IPS-18a (cell line): ENCODE measurements around the gene LIX1.

Experiments
- H3K27ac ChIP-seq: one replicate; pipeline ENCODE4 v1.5.1; 2013; ENCODE audit warnings: low read length
- H3K27me3 ChIP-seq: one replicate; pipeline ENCODE4 v1.6.1; 2013; ENCODE audit warnings: mild to moderate bottlenecking, low read length; ENCODE audit not compliant: control insufficient read depth, insufficient read depth
- H3K36me3 ChIP-seq: one replicate; pipeline ENCODE4 v1.6.1; 2013; ENCODE audit warnings: low read depth, low read length; ENCODE audit not compliant: control insufficient read depth
- H3K4me1 ChIP-seq: one replicate; pipeline ENCODE4 v1.6.1; 2013; ENCODE audit warnings: low read depth, low read length; ENCODE audit not compliant: control insufficient read depth
- H3K4me3 ChIP-seq: one replicate; pipeline ENCODE4 v1.5.1; 2013; ENCODE audit warnings: low read length
- H3K9ac ChIP-seq: one replicate; pipeline ENCODE4 v1.6.1; 2013; ENCODE audit warnings: mild to moderate bottlenecking, low read length, moderate library complexity
- H3K9me3 ChIP-seq: one replicate; pipeline ENCODE4 v1.6.1; 2013; ENCODE audit warnings: low read depth, low read length; ENCODE audit not compliant: control insufficient read depth

LIX1 gene

DNA sequence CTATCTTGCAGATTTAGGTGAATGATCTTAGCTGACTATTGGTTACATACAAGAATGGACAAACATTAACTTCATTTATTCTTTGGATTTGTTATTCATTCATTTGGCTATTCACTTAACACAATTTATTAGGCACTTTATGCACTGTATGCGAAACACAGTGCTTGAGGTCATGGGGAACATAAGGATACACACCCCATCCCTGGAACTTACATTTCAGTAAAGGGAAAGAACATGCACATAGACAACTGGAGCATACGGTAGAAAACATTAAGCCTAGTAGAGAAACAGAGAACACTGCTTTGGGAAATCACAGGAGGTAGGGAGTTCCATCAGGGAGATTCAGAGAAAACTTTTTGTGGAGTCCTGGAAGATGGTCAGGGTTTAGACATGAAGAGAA, 22.2 kb downstream of the LIX1 start:
- H3K4me1 ChIP-seq, result no peaks in the 10 kb centered on the region
- H3K9me3 ChIP-seq, result no peaks in the 10 kb centered on the region
- H3K4me3 ChIP-seq, result no peak overlapping the region
- H3K36me3 ChIP-seq, result no peaks in the 10 kb centered on the region
- no peak overlapping the region for H3K27ac ChIP-seq
- no peak overlapping the region for H3K9ac ChIP-seq
- no peaks in the 10 kb centered on the region for H3K27me3 ChIP-seq

DNA sequence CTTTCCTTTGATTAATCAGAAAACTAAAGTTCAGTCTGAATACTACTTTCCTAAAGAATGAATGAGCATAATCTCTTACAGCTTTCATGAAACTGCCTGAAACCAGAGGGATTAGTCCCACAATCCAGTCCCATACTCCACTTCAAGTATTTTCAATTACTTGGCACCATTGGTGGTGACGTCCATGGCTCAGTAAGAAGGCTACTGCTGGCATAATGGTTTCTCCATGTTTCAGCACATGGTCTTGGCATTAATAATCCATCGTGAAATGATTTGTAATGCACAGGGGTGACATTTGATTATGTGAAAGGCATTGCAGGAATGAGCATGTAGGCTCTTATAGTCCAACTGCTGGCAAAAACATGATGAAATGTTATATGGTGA, 23.4 kb downstream of the LIX1 start:
- no peak overlapping the region for H3K9ac ChIP-seq
- no peaks in the 10 kb centered on the region for H3K27me3 ChIP-seq
- no peak overlapping the region for H3K27ac ChIP-seq
- H3K36me3 ChIP-seq, result no peaks in the 10 kb centered on the region
- H3K9me3 ChIP-seq, result no peaks in the 10 kb centered on the region
- H3K4me1 ChIP-seq, result no peaks in the 10 kb centered on the region
- H3K4me3 ChIP-seq, result no peak overlapping the region

- no peak overlapping the region for H3K9ac ChIP-seq
- no peaks in the 10 kb centered on the region for H3K9me3 ChIP-seq
- H3K4me1 ChIP-seq, result no peaks in the 10 kb centered on the region
- H3K27me3 ChIP-seq, result no peaks in the 10 kb centered on the region
- no peak overlapping the region for H3K4me3 ChIP-seq
- H3K36me3 ChIP-seq, result no peaks in the 10 kb centered on the region
- no peak overlapping the region for H3K27ac ChIP-seq
Observed at GRCh38 chr5:97118261-97119006, 24.0 kb downstream of the LIX1 start.

DNA sequence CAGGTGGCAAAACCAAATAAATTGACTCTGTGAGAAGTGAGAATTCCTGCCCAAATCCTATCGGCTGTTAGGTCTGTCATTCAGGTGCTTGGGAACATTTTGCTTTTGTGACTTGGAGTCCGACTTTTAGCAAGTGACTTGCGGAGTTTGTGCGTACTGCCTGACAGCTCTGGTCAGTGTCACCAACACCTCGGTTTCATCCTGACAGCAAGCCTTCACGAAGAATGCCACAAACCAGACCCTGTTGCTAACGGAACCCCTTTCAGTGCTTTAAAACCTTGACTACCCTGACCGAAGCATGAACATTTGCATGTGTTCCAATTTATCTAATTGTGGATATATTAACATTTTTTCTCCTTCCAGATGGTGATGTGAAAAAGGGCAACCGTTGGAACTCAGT, 26.5 kb downstream of the LIX1 start:
- Histone ChIP-seq H3K27me3 (no peaks in the 10 kb centered on the region), H3K4me1 (peaks cover 8% of the 10 kb centered on the region), H3K27ac (no peak overlapping the region), H3K36me3 (no peaks in the 10 kb centered on the region), H3K9me3 (no peaks in the 10 kb centered on the region), H3K9ac (no peak overlapping the region), H3K4me3 (no peak overlapping the region)

DNA sequence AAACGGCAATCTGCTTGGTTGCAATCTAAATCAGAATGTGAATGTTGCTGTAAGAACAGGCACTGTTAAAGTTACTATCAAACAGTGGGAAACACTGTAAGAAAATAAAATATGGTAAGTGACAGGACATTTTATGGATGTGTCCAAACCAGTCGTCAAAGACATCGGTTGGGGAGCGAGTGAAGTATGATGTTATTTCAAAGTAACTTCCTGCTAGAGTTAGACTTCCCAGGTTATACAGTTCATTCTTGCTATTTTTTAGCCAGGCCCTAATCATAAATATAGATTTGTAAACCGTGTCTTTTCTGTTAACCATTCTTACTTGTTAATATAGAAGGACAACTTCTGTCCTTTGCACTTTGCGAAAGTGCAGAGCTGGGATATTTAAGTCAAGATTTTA, 30.2 kb downstream of the LIX1 start:
- Histone ChIP-seq H3K9ac (no peak overlapping the region), H3K27ac (no peak overlapping the region), H3K27me3 (no peaks in the 10 kb centered on the region)

DNA sequence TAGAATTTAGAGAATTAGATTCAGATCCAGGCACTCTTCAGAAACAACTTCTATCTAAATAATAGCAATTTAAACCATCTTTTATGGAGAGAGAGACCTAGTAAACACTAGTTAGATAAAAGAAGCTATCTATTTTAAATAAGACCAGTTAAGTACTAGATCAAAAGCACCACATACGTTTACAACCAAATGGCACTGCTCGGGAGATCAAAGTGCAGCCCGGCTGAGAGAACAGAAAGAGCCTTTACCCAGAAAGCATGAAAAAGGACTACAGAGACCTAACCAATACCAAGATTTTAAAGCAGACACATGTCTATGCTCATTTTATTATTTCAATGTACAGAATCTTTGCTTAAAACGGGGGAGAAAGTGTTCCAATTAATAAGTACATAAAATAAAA, 30.8 kb downstream of the LIX1 start:
- Histone ChIP-seq H3K9me3 (no peaks in the 10 kb centered on the region), H3K27me3 (no peaks in the 10 kb centered on the region), H3K27ac (no peak overlapping the region), H3K9ac (no peak overlapping the region), H3K4me1 (peaks cover 10% of the 10 kb centered on the region), H3K4me3 (no peak overlapping the region), H3K36me3 (no peaks in the 10 kb centered on the region)

More for the DNA sequence above, 30.2 kb downstream of the LIX1 start:
- Histone ChIP-seq H3K4me1 (peaks cover 10% of the 10 kb centered on the region), H3K36me3 (no peaks in the 10 kb centered on the region), H3K9me3 (no peaks in the 10 kb centered on the region), H3K4me3 (no peak overlapping the region)

DNA sequence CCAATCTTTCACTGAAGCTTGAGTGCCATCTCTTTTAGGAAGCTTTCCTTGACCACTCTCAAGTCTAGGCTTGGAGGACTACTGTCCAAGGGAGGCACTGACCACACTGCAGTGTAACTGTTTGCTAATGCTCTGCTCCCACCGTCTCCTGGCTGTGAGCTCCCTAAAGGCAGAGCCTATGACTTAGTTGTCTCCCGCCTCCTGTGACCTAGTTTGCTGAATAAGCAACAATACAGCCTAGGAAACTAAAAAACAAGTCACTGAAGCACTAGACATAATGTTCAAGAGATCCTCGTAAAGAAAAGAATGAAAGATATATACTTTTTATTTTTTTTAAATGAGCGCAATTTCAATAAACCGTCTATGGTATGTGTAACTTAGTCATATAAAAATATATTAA, 31.4 kb downstream of the LIX1 start:
- Histone ChIP-seq H3K27ac (no peak overlapping the region), H3K36me3 (no peaks in the 10 kb centered on the region), H3K9ac (no peak overlapping the region), H3K9me3 (no peaks in the 10 kb centered on the region), H3K4me3 (no peak overlapping the region), H3K4me1 (peaks cover 10% of the 10 kb centered on the region), H3K27me3 (no peaks in the 10 kb centered on the region)

- Histone ChIP-seq H3K4me3 (no peak overlapping the region), H3K27me3 (no peaks in the 10 kb centered on the region), H3K36me3 (no peaks in the 10 kb centered on the region), H3K9me3 (no peaks in the 10 kb centered on the region), H3K27ac (no peak overlapping the region), H3K4me1 (peaks cover 13% of the 10 kb centered on the region), H3K9ac (no peak overlapping the region)
Observed at GRCh38 chr5:97107318-97107717, 35.1 kb downstream of the LIX1 start.

- Histone ChIP-seq H3K9ac (no peak overlapping the region), H3K4me3 (no peak overlapping the region), H3K9me3 (no peaks in the 10 kb centered on the region), H3K4me1 (peaks cover 12% of the 10 kb centered on the region), H3K27me3 (no peaks in the 10 kb centered on the region), H3K27ac (no peak overlapping the region), H3K36me3 (no peaks in the 10 kb centered on the region)
Observed at GRCh38 chr5:97106216-97106581, 36.2 kb downstream of the LIX1 start.

DNA sequence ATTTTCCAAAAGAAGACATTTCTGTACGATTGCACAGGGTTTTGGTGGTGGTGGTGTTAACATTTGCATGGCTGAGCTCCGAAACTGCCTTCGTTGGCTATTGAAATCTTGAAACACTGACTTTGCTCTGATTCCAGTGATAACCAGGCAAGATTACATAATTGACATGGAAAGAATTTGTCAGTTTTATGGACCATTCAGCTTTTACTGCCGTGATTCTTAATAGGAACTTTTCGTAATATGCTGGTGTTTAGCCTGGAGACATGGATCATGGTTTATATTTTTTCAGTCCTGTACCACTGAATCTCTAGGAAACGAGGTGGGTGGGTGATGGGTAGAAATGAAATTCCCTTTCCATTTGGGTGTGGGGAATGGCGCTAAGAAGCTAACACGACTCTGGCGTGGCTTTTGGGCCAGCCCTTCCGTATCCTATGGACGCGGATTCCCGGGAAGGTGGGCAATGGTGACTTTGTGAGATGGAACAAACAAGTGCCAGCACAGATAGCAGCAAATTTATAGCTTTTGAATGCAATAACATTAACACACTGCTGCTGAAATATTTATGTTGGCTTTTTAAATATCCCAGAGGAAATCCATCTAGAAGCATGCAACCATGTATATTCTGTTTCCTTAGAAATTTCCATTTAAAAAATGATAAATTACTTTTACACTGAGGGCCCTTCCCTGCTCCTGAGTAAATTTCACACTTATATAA, 36.8 kb downstream of the LIX1 start:
- Histone ChIP-seq H3K4me1 (peaks cover 11% of the 10 kb centered on the region), H3K9ac (no peak overlapping the region), H3K36me3 (no peaks in the 10 kb centered on the region), H3K27me3 (no peaks in the 10 kb centered on the region), H3K27ac (no peak overlapping the region), H3K9me3 (no peaks in the 10 kb centered on the region), H3K4me3 (no peak overlapping the region)

DNA sequence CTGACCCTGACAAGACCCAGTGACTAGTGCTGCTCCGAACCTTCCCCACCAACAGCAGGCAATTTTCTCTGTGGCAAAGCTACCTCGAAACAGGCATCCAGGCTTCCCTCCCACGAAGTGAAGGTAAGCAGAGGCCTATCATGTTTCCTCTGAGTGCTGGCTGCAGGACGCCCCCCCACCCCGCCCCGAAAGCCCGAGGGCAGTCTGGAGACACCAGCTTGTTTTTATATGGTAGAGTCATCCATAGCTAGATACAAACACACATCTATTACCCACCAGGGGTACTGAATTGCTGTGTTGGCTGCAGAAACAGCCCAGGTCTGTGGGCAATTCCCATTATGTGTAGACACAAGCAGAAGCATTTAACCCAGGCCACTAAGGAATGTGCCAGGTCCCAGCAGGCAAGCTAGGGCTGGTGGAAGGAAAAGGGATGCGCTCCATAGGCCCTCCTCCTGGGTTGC, 40.4 kb downstream of the LIX1 start:
- no peaks in the 10 kb centered on the region for H3K27me3 ChIP-seq
- no peaks in the 10 kb centered on the region for H3K9me3 ChIP-seq
- H3K4me3 ChIP-seq, result no peak overlapping the region
- H3K9ac ChIP-seq, result no peak overlapping the region
- H3K36me3 ChIP-seq, result no peaks in the 10 kb centered on the region
- peaks cover 14% of the 10 kb centered on the region for H3K4me1 ChIP-seq
- H3K27ac ChIP-seq, result no peak overlapping the region
